Measurements from ENCODE around the gene LRRC14B. TPM values are rescaled to one million over a fixed set of nuclear protein-coding genes. Genes with fewer than 3 reads are reported as not detected.

The LRRC14B gene
- total RNA-seq = not detected in 2 replicates

DNA sequence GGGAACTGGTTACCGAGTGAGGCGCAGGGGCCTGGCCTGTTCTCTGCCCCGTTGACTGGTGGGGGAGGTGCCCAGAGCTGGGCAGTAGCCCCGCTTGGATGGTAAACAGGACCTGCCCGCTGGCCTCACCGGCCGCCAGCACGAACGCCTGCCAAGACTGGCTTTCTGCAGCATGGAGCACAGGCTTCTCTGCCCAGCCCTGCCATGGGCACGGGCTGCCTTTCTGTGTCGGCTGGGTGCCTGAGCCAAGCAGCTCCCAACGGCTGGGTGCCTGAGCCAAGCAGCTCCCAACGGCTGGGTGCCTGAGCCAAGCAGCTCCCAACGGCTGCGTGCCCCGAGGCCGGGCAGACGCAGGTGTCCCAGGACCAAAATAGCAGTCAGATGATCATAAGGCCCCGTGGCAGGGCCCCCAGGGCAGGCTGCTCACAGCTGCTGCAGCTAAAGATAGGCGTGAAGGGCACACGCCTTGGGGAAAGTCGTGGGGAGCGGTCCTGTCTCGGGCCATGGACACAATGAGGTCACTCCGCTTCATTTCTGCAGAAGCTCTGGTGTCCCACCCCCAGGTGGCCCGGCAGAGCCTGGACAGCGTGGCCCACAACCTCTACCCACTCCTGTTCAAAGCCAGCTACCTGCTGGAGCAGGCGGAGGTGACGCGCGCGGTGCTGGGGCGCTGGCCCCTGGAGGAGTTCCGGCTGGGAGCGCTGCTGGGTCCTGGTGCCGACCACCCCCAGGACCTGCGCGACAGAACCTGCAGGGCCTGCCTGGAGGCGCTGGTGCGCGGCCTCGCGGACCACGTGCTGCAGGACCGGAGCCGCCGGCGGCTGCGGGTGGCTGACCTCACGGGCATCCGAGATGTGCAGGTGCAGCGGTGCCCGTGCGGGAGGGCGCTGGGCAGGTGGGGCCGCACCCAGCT, at the start of gene LRRC14B:
LRRC14B (plus strand) TSS at position 460 of the 913 bp plus-strand sequence; CDS start at position 504, 44 bp downstream.

GRCh38 chr5:217494-218456, 26.5 kb downstream of the LRRC14B start, which contains the start of the genes CCDC127 and SDHA:
TSS of gene CCDC127 (minus strand) at chr5:218153. CDS start at chr5:216849, 1,304 bp downstream.
TSS of gene SDHA (plus strand) at chr5:218320. CDS start at chr5:218356, 36 bp downstream.

Other genes starting within 250 kb of the LRRC14B start
- gene PLEKHG4B, start 99.3 kb upstream of the LRRC14B start, total RNA-seq = 0.28 and 0.30 TPM in 2 replicates
- gene CCDC127, start 26.7 kb downstream of the LRRC14B start, total RNA-seq = 5.3 and 5.7 TPM in 2 replicates
- gene SDHA, start 26.8 kb downstream of the LRRC14B start, total RNA-seq = 81.1 and 102 TPM in 2 replicates
- 102 and 136 TPM in 2 replicates for gene PDCD6, start 80.2 kb downstream of the LRRC14B start, total RNA-seq
- gene AHRR, start 130.2 kb downstream of the LRRC14B start, total RNA-seq = 4.6 and 10.7 TPM in 2 replicates

Measured in smooth muscle cell of the umbilical artery (primary cell).